Heart left ventricle (tissue), 16 donors: ENCODE data around the gene STIM1. TPM values are rescaled to one million over a fixed set of nuclear protein-coding genes. Genes with fewer than 3 reads are reported as not detected.
"Not testable (repeated sequence)": the region's sequence is repeated elsewhere in the genome, so short reads cannot be mapped to it uniquely, and the experiment has no call there.

Source experiments
- ATAC-seq, 4 donors: fragments of 200-7000 bp; cut with Tn5 transposase; one replicate each; pipeline ENCODE4 v1.9.1; 2020 to 2022; ENCODE audit warnings: moderate library complexity in 4 of 4, mild to moderate bottlenecking in 3 of 4, moderate number of reproducible peaks in 1 of 4
- DNase-seq, 5 donors: peaks; one replicate each; pipeline ENCODE4 v3.0.0-alpha.2; 2020
- H3K27ac ChIP-seq, 12 donors: fragments of 200-600 bp; sonication (generic) in 4 of 12; one replicate each; pipeline versions ENCODE4 v1.5.0 to v1.8.0; 2016 to 2022; ENCODE audit warnings: mild to moderate bottlenecking in 2 of 12
- H3K27me3 ChIP-seq, 9 donors: fragments of 200-600 bp; sonication (generic) in 2 of 9; one replicate each; pipeline versions ENCODE4 v1.5.1 to v1.8.0; 2016 to 2022; ENCODE audit warnings: mild to moderate bottlenecking in 3 of 9
- H3K36me3 ChIP-seq, 9 donors: fragments of 200-600 bp; sonication (generic) in 2 of 9; one replicate each; pipeline versions ENCODE4 v1.5.0 to v1.8.0; 2018 to 2022; ENCODE audit warnings: mild to moderate bottlenecking in 2 of 9
- H3K4me1 ChIP-seq, 12 donors: fragments of 200-600 bp; sonication (generic) in 4 of 12; one replicate each; pipeline versions ENCODE4 v1.5.0 to v1.8.0; 2016 to 2022; ENCODE audit warnings: mild to moderate bottlenecking in 3 of 12
- H3K4me3 ChIP-seq, 12 donors: fragments of 200-600 bp; sonication (generic) in 4 of 12; one replicate each; pipeline versions ENCODE4 v1.5.0 to v1.8.0; 2017 to 2022; ENCODE audit warnings: mild to moderate bottlenecking in 9 of 12, moderate library complexity in 4 of 12
- H3K9me3 ChIP-seq, 12 donors: fragments of 200-600 bp; sonication (generic) in 4 of 12; one replicate each; pipeline versions ENCODE4 v1.5.0 to v1.8.0; 2016 to 2022; ENCODE audit warnings: mild to moderate bottlenecking in 1 of 12
- CTCF ChIP-seq, 12 donors: fragments of 200-600 bp; sonication (generic) in 4 of 12; IDR thresholded peaks; one replicate each; pipeline versions ENCODE4 v1.5.0 to v1.8.0; 2018 to 2022; ENCODE audit warnings: antibody characterized with exemption in 12 of 12, mild to moderate bottlenecking in 5 of 12
- POLR2A ChIP-seq, 2 donors: fragments of 450-650 bp; IDR thresholded peaks; one replicate each; pipeline ENCODE4 v1.6.1; 2017; ENCODE audit warnings: antibody characterized with exemption in 2 of 2, mild to moderate bottlenecking in 2 of 2, moderate library complexity in 2 of 2
- WGBS, 4 donors: extraction: QIAGEN DNeasy Blood & Tissue Kit in 2 of 4; methylation state at CpG; one replicate each; pipeline versions ENCODE4 v1.1.5 to v1.1.7; 2013 to 2018; 5-methylcytosine and 5-hydroxymethylcytosine counted together
- intact Hi-C, 10 donors: fragments of 100-400 bp; cut with DNase I; formaldehyde crosslinking; loops; one replicate each; pipeline versions ENCODE4 v1.11.1 to v1.14.2; 2022
- polyA plus RNA-seq, 2 donors: library from polyadenylated mRNA; stranded (reverse); fragments of 200-250 nt; gene quantifications; one replicate each; pipeline ENCODE4 v1.2.3, GENCODE V29; 2013
- total RNA-seq, 9 donors: library from RNA; depleted of rRNA in 2 of 9; stranded (reverse); fragments of >200 nt in 2 of 9; fragmentation: NEBNext Ultra II Directional in 3 of 9; extraction: Animal tissue kit (Norgen Biotek cat#: 25700) in 3 of 9; gene quantifications; one replicate each; pipeline versions ENCODE4 v1.1.0 to v1.2.4, GENCODE V29; 2016 to 2023
- donor health status: ischemic (EF 13 %, LVEDD 7.1; RV severe dilation, severe dysfunction).
- donor health status: healthy with polysubstance abuse.
- donor health status: DM: no; HTN: yes; CAD: no.
- donor health status: DM: no; HTN: no; CAD: no.
- donor health status: ischemic (EF 25% LVEDD 6.9; RV normal size, moderate dysfunction).
- donor health status: ischemic (EF 25% LVEDD 5.7; RV mildly dilated, moderate dysfunction).
- donor health status: healthy.
- donor health status: DM: yes; HTN: yes; CAD: no.
- donor health status: ischemic (EF 35%, LVEDD 5.7; RV mildly dilated, moderate dysfunction).
- donor health status: nonischemic (EF 11% LVEDD 7.7; RV severe dilation, severe dysfunction).
- donor health status: DM: yes; HTN: yes; CAD: no.
- donor health status: PGD.
- donor health status: ischemic (EF 29% LVEDD 5.4; RV normal size, mild dysfunction).
- donor health status: nonischemic (EF 23%, LVEDD 6.1; RV moderate dilation, normal function).

Gene STIM1
- total and polyA plus RNA-seq, 11 donors, result 13.2 to 42.9 (median 28.9) TPM

GRCh38 chr11:4049006-4049405 is 193.5 kb downstream of the STIM1 start:
- TF ChIP-seq POLR2A (IDR thresholded peaks at IDR 0.05) (no peak), CTCF (IDR thresholded peaks at IDR 0.05) (no peak)
- DNase-seq (no peak), ATAC-seq (no peak)
- H3K4me3 ChIP-seq, result no peak overlapping the region
- intact Hi-C loops, result loop anchor here in 2 of 10 donors (10.0 kb wide), 1 partner anchor 104 kb away; no protein-coding TSS in a partner anchor
- no peaks in the 10 kb centered on the region for H3K9me3 ChIP-seq
- H3K36me3 ChIP-seq, result peaks cover 0 to 6% (median 0%) of the 10 kb centered on the region in 9 donors
- peaks cover 2 to 19% (median 14%) of the 10 kb centered on the region in 12 donors for H3K4me1 ChIP-seq
- no peaks in the 10 kb centered on the region for H3K27me3 ChIP-seq
- 89 to 97% (median 93%) methylated on average over 4 of the region's 4 CpGs for WGBS, 4 donors
- H3K27ac ChIP-seq, result no peak overlapping the region

GRCh38 chr11:4050138-4050537 is 194.7 kb downstream of the STIM1 start:
- no peak overlapping the region for H3K4me3 ChIP-seq
- no peak for ATAC-seq
- DNase-seq, result no peak
- TF ChIP-seq POLR2A (IDR thresholded peaks at IDR 0.05), result no peak
- TF ChIP-seq CTCF (IDR thresholded peaks at IDR 0.05), result no peak
- H3K27ac ChIP-seq, result no peak overlapping the region
- 80 to 97% (median 94%) methylated on average over 1 of the region's 1 CpG for WGBS, 4 donors
- intact Hi-C loops, result no loop called here
- peaks cover 0 to 7% (median 3%) of the 10 kb centered on the region in 12 donors for H3K4me1 ChIP-seq
- H3K27me3 ChIP-seq, result no peaks in the 10 kb centered on the region
- peaks cover 0 to 6% (median 0%) of the 10 kb centered on the region in 9 donors for H3K36me3 ChIP-seq
- H3K9me3 ChIP-seq, result no peaks in the 10 kb centered on the region

DNA sequence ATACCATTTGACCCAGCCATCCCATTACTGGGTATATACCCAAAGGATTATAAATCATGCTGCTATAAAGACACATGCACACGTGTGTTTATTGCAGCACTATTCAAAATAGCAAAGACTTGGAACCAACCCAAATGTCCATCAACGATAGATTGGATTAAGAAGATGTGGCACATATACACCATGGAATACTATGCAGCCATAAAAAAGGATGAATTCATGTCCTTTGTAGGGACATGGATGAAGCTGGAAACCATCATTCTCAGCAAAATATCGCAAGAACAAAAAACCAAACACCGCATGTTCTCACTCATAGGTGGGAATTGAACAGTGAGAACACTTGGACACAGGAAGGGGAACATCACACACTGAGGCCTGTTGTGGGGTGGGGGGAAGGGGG is 197.7 kb downstream of the STIM1 start:
- H3K27me3 ChIP-seq, ATAC-seq, H3K4me3 ChIP-seq, intact Hi-C loops, DNase-seq, H3K9me3 ChIP-seq, H3K27ac ChIP-seq: not testable (repeated sequence)
- H3K36me3 ChIP-seq, result peaks cover 0 to 25% (median 9%) of the 10 kb centered on the region in 9 donors
- 82 to 97% (median 90%) methylated on average over 4 of the region's 4 CpGs for WGBS, 4 donors
- peaks cover 0 to 14% (median 4%) of the 10 kb centered on the region in 12 donors for H3K4me1 ChIP-seq

DNA sequence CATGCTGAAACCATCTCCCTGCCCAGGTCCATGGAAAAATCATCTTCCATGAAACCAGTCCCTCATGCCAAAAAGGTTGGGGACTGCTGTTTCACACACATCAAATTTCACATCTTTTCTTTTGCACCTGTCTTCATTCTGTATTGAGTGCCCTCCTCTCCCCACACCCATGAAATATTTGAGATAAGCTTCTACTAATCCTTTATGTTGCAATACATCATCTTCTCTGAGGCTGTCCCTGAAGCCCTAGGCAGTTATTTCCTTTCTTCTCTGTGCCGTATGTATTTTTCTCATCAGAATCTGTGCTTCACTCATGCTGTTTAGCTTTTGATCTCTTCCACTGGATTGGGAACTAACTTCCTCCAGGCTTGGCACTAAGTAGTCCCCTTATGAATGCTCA is 199.2 kb downstream of the STIM1 start:
- WGBS, 4 donors, result 86 to 96% (median 92%) methylated on average over 1 of the region's 1 CpG
- H3K9me3 ChIP-seq, result no peaks in the 10 kb centered on the region
- H3K4me1 ChIP-seq, result peaks cover 0 to 20% (median 5%) of the 10 kb centered on the region in 12 donors
- TF ChIP-seq POLR2A (IDR thresholded peaks at IDR 0.05) (no peak), CTCF (IDR thresholded peaks at IDR 0.05) (no peak)
- no peak overlapping the region for H3K4me3 ChIP-seq
- no peak for ATAC-seq
- peaks cover 0 to 37% (median 18%) of the 10 kb centered on the region in 9 donors for H3K36me3 ChIP-seq
- intact Hi-C loops, result no loop called here
- no peak overlapping the region for H3K27ac ChIP-seq
- H3K27me3 ChIP-seq, result no peaks in the 10 kb centered on the region
- no peak for DNase-seq

GRCh38 chr11:4059424-4059823 is 204.0 kb downstream of the STIM1 start:
- Histone ChIP-seq H3K9me3 (no peaks in the 10 kb centered on the region), H3K4me1 (peaks cover 0 to 26% (median 11%) of the 10 kb centered on the region in 12 donors), H3K27ac (no peak overlapping the region), H3K27me3 (no peaks in the 10 kb centered on the region), H3K36me3 (peaks cover 0 to 58% (median 37%) of the 10 kb centered on the region in 9 donors), H3K4me3 (no peak overlapping the region)
- DNase-seq (no peak), ATAC-seq (no peak)
- TF ChIP-seq POLR2A (IDR thresholded peaks at IDR 0.05) (no peak), CTCF (IDR thresholded peaks at IDR 0.05) (no peak)
- intact Hi-C loops, result no loop called here
- 94 to 100% (median 96%) methylated on average over 1 of the region's 1 CpG for WGBS, 4 donors
